Astrocyte of the spinal cord (primary cell): ENCODE data around the gene DHTKD1.

Experiments used
- DNase-seq: peaks from one replicate; pipeline ENCODE4 v3.0.0; 2011; ENCODE audit warnings: low read depth, low spot score
- H3K4me3 ChIP-seq: 2 replicates; pipeline ENCODE4 v1.5.1; 2011; ENCODE audit warnings: low read depth, mild to moderate bottlenecking, low read length, moderate library complexity
- in situ Hi-C: cut with HindIII; loops from 2 replicates; pipeline ENCODE4 v1.10.0; 2017; ENCODE audit warnings: low sequenced_read_pairs
- TF ChIP-seq, protein P1 (sequence below): IDR thresholded peaks from 2 replicates; pipeline ENCODE4 v1.5.1; 2012; ENCODE audit warnings: low read depth, mild to moderate bottlenecking, low read length, inconsistent platforms

DHTKD1 gene

DNA sequence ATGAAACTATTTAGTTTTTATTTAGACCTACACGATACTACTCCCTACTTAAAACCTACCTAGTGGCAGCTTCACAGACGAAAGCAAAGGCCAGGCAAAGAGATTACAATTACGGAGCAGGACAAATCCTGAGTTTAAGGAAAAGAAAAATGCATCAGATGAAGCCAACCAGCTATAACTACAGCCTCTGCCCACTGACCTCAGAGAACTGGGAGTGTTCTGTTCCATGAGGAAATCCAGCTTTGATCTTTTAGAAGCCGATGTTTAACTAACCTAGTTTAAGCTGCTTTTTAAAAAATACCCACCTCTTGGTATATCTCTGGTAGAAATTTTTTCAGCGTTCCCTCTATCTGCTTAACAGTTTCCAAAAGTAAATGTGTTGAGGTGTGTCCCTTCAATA lies 23.2 kb upstream of the DHTKD1 start:
- TF ChIP-seq, protein P1, sequence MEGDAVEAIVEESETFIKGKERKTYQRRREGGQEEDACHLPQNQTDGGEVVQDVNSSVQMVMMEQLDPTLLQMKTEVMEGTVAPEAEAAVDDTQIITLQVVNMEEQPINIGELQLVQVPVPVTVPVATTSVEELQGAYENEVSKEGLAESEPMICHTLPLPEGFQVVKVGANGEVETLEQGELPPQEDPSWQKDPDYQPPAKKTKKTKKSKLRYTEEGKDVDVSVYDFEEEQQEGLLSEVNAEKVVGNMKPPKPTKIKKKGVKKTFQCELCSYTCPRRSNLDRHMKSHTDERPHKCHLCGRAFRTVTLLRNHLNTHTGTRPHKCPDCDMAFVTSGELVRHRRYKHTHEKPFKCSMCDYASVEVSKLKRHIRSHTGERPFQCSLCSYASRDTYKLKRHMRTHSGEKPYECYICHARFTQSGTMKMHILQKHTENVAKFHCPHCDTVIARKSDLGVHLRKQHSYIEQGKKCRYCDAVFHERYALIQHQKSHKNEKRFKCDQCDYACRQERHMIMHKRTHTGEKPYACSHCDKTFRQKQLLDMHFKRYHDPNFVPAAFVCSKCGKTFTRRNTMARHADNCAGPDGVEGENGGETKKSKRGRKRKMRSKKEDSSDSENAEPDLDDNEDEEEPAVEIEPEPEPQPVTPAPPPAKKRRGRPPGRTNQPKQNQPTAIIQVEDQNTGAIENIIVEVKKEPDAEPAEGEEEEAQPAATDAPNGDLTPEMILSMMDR, result no peak
- in situ Hi-C loops, result no loop called here
- H3K4me3 ChIP-seq, result no peak overlapping the region
- no peak for DNase-seq

DNA sequence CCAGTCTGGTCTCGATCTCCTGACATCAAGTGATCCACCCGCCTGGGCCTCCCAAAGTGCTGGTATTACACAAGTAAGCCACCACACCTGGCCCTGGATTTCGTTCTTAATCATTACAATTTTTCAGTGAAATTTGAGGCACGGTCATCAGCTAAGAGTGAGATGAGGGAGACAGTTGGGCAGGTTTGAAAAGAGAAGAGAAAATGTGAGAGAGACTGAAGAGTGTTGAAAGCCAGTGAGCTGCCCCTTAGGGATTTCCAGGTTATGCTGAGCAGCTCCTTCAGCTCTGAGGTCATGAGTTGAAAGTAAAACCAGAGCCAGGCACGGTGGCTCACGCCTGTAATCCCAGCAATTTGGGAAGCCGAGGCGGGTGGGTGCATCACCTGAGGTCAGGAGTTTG lies 20.2 kb upstream of the DHTKD1 start:
- DNase-seq, result no peak
- H3K4me3 ChIP-seq, result no peak overlapping the region
- TF ChIP-seq, protein P1, result no peak
- in situ Hi-C loops, result no loop called here

DNA sequence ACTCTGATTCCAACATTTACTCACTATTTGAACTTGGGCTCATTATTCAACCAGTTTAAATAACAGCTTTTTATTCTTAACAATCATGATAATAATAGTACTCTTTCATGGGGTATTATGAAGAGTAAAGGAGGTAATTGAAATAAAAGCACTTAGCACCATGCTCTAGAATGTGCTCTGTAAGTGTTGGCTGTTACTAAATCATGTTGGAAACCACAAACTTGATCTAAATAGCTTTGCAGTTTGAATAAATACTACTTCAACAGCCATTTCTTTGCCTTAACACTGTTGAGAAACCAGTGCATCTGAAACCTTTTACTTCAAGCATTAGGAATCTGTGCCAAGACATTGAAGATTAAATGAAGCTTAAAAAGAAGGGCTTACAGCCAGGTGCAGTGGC lies 18.2 kb upstream of the DHTKD1 start:
- TF ChIP-seq, protein P1, result no peak
- no peak overlapping the region for H3K4me3 ChIP-seq
- in situ Hi-C loops, result no loop called here
- DNase-seq, result no peak

DNA sequence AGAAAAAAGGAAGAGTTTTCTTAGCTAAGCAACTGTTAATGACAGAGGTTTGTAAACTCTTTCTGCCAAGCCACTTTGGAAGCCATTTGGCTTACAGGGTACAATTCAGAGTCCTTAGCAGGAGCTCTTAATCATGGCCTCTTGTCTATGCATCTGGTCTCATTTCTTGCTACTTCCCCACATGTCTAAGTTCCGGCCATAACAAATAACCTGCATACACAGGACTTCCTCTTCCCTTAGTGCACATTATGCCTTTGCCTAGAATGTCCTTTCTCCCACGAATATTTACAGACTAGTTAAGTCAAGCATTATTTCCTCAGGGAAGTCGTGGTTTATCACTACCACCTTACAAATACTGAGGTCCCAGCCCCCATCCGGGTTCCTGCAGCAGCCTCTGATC lies 17.5 kb upstream of the DHTKD1 start:
- TF ChIP-seq, protein P1, result no peak
- in situ Hi-C loops, result no loop called here
- DNase-seq, result no peak
- H3K4me3 ChIP-seq, result no peak overlapping the region

DNA sequence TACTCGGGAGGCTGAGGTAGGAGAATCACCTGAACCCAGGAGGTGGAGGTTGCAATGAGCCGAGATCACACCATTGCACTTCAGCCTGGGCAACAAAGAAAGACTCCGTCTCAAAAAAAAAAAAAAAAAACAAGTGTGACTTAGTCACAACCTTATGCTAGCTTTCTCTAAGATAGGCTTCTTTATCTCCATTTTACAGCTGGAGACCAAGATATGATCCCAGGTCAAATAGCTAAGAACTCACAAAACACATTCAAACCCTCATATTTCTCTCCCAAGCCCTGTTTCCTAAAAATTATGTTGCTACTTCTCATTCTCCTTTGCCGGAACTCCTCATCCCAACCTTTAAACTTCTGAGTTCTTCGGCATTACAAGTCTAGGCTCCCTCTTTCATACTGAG lies 13.0 kb upstream of the DHTKD1 start:
- TF ChIP-seq, protein P1, result no peak
- DNase-seq, result no peak
- H3K4me3 ChIP-seq, result no peak overlapping the region
- in situ Hi-C loops, result no loop called here

DNA sequence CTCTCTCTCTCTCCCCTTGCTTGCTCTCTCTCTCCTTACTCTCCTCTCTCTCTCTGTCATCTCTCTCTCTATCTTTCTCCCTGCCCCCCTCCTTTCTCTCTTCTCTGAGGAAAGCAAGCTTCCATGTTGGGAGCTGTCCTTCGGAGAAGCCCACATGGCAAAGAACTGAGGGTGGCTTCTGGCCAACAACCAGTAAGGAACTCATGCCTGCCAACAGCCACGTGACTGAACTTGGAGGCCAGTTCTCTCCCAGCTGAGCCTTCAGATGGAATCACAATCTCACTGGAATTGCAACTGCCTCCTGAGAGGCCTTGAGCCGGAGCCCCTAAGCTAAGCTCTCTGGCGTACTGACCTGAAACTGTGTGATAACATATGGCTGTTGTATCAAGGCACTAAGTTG lies 12.0 kb upstream of the DHTKD1 start:
- no peak overlapping the region for H3K4me3 ChIP-seq
- TF ChIP-seq, protein P1, result no peak
- no peak for DNase-seq
- in situ Hi-C loops, result no loop called here

DNA sequence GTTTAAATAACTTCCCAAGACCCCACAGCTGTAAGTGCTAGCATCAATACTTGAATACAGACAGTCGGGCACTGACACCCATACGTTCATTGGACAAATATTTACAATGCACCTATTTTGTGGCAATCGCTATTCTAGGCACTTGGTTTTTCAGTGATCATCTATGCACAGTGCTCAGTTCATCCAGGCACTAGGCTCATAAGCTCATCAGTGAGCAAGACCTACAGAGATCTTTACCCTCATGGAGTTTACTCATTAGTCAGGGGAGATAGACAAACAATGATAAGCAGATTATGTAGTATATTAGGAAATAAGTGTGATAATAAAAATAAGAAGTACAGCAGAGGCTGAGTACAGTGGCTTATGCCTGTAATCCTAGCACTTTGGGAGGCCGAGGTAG lies 7.6 kb upstream of the DHTKD1 start:
- TF ChIP-seq, protein P1, result no peak
- H3K4me3 ChIP-seq, result no peak overlapping the region
- no peak for DNase-seq
- in situ Hi-C loops, result no loop called here
